GM12878 (cell line): ENCODE measurements around the gene OPCML. TPM values are rescaled to one million over a fixed set of nuclear protein-coding genes. Genes with fewer than 3 reads are reported as not detected.

Source experiments
- BCL3 ChIP-seq: IDR thresholded peaks from 2 replicates; pipeline ENCODE4 v1.6.1; 2011; ENCODE audit warnings: borderline replicate concordance, low read depth, mild to moderate bottlenecking, moderate library complexity, low read length; ENCODE audit not compliant: insufficient read depth, poor library complexity, severe bottlenecking
- BCLAF1 ChIP-seq: fragments of 450-650 bp; IDR thresholded peaks from 2 replicates; pipeline ENCODE4 v1.6.1; 2017; ENCODE audit warnings: antibody characterized with exemption, mild to moderate bottlenecking, moderate library complexity
- CBX3 ChIP-seq: fragments of 200-600 bp; sonication (generic); IDR thresholded peaks from 2 replicates; pipeline ENCODE4 v1.6.1; 2016; ENCODE audit warnings: low read depth, borderline replicate concordance
- CHD2 ChIP-seq: IDR thresholded peaks from 2 replicates; pipeline ENCODE4 v1.6.1; 2011; ENCODE audit warnings: low read depth, low read length, improper control_type of control experiment, borderline replicate concordance
- FOXM1 ChIP-seq: IDR thresholded peaks from 2 replicates; pipeline ENCODE4 v1.6.1; 2012; ENCODE audit warnings: low read depth, mild to moderate bottlenecking, inconsistent platforms, low read length, moderate library complexity
- HCFC1 ChIP-seq: fragments of 150-350 bp; IDR thresholded peaks from 2 replicates; pipeline ENCODE4 v1.6.1; 2014; ENCODE audit warnings: low read length
- HDAC2 ChIP-seq: fragments of 200-600 bp; sonication (generic); IDR thresholded peaks from 2 replicates; pipeline ENCODE4 v1.6.1; 2017
- HSF1 ChIP-seq: fragments of 150-350 bp; IDR thresholded peaks from 2 replicates; pipeline ENCODE4 v1.6.1; 2014; ENCODE audit warnings: mild to moderate bottlenecking, low read depth, low read length
- JUNB ChIP-seq: IDR thresholded peaks from 2 replicates; pipeline ENCODE4 v1.6.1; 2016; ENCODE audit warnings: antibody characterized with exemption, mild to moderate bottlenecking
- JUND ChIP-seq: IDR thresholded peaks from 2 replicates; pipeline ENCODE4 v1.6.1; 2012; ENCODE audit warnings: low read depth, mild to moderate bottlenecking, low read length, improper control_type of control experiment, moderate library complexity
- MYC ChIP-seq: IDR thresholded peaks from 2 replicates; pipeline ENCODE4 v1.6.1; 2011; ENCODE audit warnings: mild to moderate bottlenecking, low read length, moderate library complexity, inconsistent platforms; ENCODE audit not compliant: insufficient read depth, insufficient replicate concordance, insufficient read length, severe bottlenecking
- NFYB ChIP-seq: IDR thresholded peaks from 2 replicates; pipeline ENCODE4 v1.6.1; 2011; ENCODE audit warnings: low read depth, mild to moderate bottlenecking, low read length, improper control_type of control experiment, moderate library complexity; ENCODE audit not compliant: insufficient read depth
- PAX5 ChIP-seq: IDR thresholded peaks from 2 replicates; pipeline ENCODE4 v1.6.1; 2011; ENCODE audit warnings: low read depth, low read length, borderline replicate concordance
- RAD51 ChIP-seq: fragments of 450-650 bp; IDR thresholded peaks from 2 replicates; pipeline ENCODE4 v1.6.1; 2016; ENCODE audit warnings: moderate library complexity, mild to moderate bottlenecking, inconsistent platforms
- SKIL ChIP-seq: fragments of 450-650 bp; IDR thresholded peaks from 2 replicates; pipeline ENCODE4 v1.6.1; 2017; ENCODE audit warnings: mild to moderate bottlenecking, low read depth, inconsistent platforms; ENCODE audit not compliant: poor library complexity, severe bottlenecking
- SMAD1 ChIP-seq: fragments of 450-650 bp; IDR thresholded peaks from 2 replicates; pipeline ENCODE4 v1.6.1; 2018; ENCODE audit warnings: mild to moderate bottlenecking, low read depth; ENCODE audit not compliant: partially characterized antibody
- SMC3 ChIP-seq: IDR thresholded peaks from 2 replicates; pipeline ENCODE4 v1.6.1; 2011; ENCODE audit warnings: low read length, improper control_type of control experiment, borderline replicate concordance
- SPI1 ChIP-seq: IDR thresholded peaks from 2 replicates; pipeline ENCODE4 v1.6.1; 2011; ENCODE audit warnings: low read depth, mild to moderate bottlenecking, low read length, moderate library complexity, borderline replicate concordance; ENCODE audit not compliant: insufficient read depth
- TBL1XR1 ChIP-seq: IDR thresholded peaks from 2 replicates; pipeline ENCODE4 v1.6.1; 2012; ENCODE audit warnings: low read depth, low read length, improper control_type of control experiment
- YY1 ChIP-seq: IDR thresholded peaks from 2 replicates; pipeline ENCODE4 v1.6.1; 2011; ENCODE audit warnings: low read depth, mild to moderate bottlenecking, low read length
- ZBTB33 ChIP-seq: fragments of 450-650 bp; IDR thresholded peaks from 2 replicates; pipeline ENCODE4 v1.6.1; 2017; ENCODE audit warnings: mild to moderate bottlenecking
- polyA plus RNA-seq, 11 experiments: library from polyadenylated mRNA; depleted of rRNA in 4 of 11; unstranded in 6 of 11; stranded (reverse) in 5 of 11; fragments of >200 nt; fragmentation: Nextera tagmentation in 4 of 11; fragmentation: Illumina TruSeq in 1 of 11; extraction: Ambion mirVana in 4 of 11; extraction: Trizol in 1 of 11; gene quantifications; 1 replicate in 1 of 11; 2 replicates in 10 of 11; pipeline versions ENCODE4 v1.2.1 to v1.2.3, GENCODE V29; 2011 to 2016; ENCODE audit warnings: inconsistent platforms in 2 of 11, missing spikeins in 2 of 11, low read depth in 1 of 11
- total RNA-seq, 4 experiments: library from RNA; depleted of rRNA in 3 of 4; stranded (reverse); fragments of >200 nt in 3 of 4; fragmentation: Illumina TruSeq in 1 of 4; extraction: Trizol in 1 of 4; gene quantifications; 2 replicates each; pipeline versions ENCODE4 v1.2.1 to v1.2.3, GENCODE V29; 2013 to 2021

Gene OPCML
- total and polyA plus RNA-seq, 10 of the 15 experiments (the other 5 are each of a cell fraction or from before 2014, with no cell fraction given) = 0.84 TPM; not detected in 9

- no peak for TF ChIP-seq HSF1
- peak; percentile 95 for TF ChIP-seq BCL3
- peak; percentile 98 for TF ChIP-seq JUNB
- TF ChIP-seq SPI1 = no peak
- TF ChIP-seq NFYB = no peak
- no peak for TF ChIP-seq HDAC2
- peak; percentile 82; the same call in 1 of the 2 replicates for TF ChIP-seq PAX5
- TF ChIP-seq CBX3 = no peak
- peak; percentile 31; the same call in 1 of the 2 replicates for TF ChIP-seq JUND
- TF ChIP-seq HCFC1 = no peak
- no peak for TF ChIP-seq CHD2
- TF ChIP-seq RAD51 = no peak
- no peak for TF ChIP-seq MYC
- TF ChIP-seq BCLAF1 = no peak
- TF ChIP-seq SKIL = peak; percentile 95
- TF ChIP-seq TBL1XR1 = no peak
- TF ChIP-seq FOXM1 = peak; percentile 96
- TF ChIP-seq YY1 = 0 out of 2 replicates have a peak, but pooled peaks have one; percentile 3
- TF ChIP-seq SMAD1 = no peak
- TF ChIP-seq SMC3 = no peak; the same call in 1 of the 2 replicates
- TF ChIP-seq ZBTB33 = no peak
Observed at GRCh38 chr11:133269267-133269666, 263.0 kb downstream of the OPCML start (continued).
